ENCODE results near the gene DPP8. TPM values are rescaled to one million over a fixed set of nuclear protein-coding genes. Genes with fewer than 3 reads are reported as not detected.

DPP8 gene
- total RNA-seq, 6 donors from 2014 or later: 24.3 to 32.4 (median 30.1) TPM

GRCh38 chr15:65423976-65424679, 93.4 kb downstream of the DPP8 start:
- Histone ChIP-seq H3K36me3 (no peaks in the 10 kb centered on the region), H3K27ac (no peak overlapping the region), H3K27me3 (peaks cover 0 to 17% (median 12%) of the 10 kb centered on the region in 4 donors), H3K9me3 (no peaks in the 10 kb centered on the region), H3K4me3 (no peak overlapping the region), H3K4me1 (peaks cover 16 to 26% (median 21%) of the 10 kb centered on the region in 4 donors)
- WGBS, 2 donors: 90 to 91% methylated on average over 9 of the region's 9 CpGs
- no peak for TF ChIP-seq POLR2A (IDR thresholded peaks at IDR 0.05)
- no peak for TF ChIP-seq EP300 (IDR thresholded peaks at IDR 0.05)
- TF ChIP-seq CTCF (IDR thresholded peaks at IDR 0.05): no peak
- no peak for TF ChIP-seq POLR2AphosphoS5 (IDR thresholded peaks at IDR 0.05)
- ATAC-seq (ENCODE audit: low FRiP score in 2 of 2): no peak
- no peak for DNase-seq

GRCh38 chr15:65423150-65423975, 94.1 kb downstream of the DPP8 start:
- WGBS, 2 donors: 57 to 59% methylated on average over 13 to 15 of the region's 28 CpGs
- no peak overlapping the region for H3K27ac ChIP-seq
- H3K27me3 ChIP-seq: peaks cover 0 to 17% (median 12%) of the 10 kb centered on the region in 4 donors
- no peaks in the 10 kb centered on the region for H3K9me3 ChIP-seq
- DNase-seq (peak in 1 of 2 donors; percentile 80), ATAC-seq (ENCODE audit: low FRiP score in 2 of 2) (no peak)
- H3K36me3 ChIP-seq: no peaks in the 10 kb centered on the region
- peak overlapping the region in 3 of 4 donors; percentile 32 to 51 (median 42) for H3K4me3 ChIP-seq
- peaks cover 16 to 26% (median 21%) of the 10 kb centered on the region in 4 donors for H3K4me1 ChIP-seq
- TF ChIP-seq EP300 (IDR thresholded peaks at IDR 0.05) (no peak), CTCF (IDR thresholded peaks at IDR 0.05) (no peak), POLR2A (IDR thresholded peaks at IDR 0.05) (no peak), POLR2AphosphoS5 (IDR thresholded peaks at IDR 0.05) (no peak)

GRCh38 chr15:65421360-65422215, 95.9 kb downstream of the DPP8 start:
- Histone ChIP-seq H3K27ac (peak overlapping the region in 1 of 4 donors; percentile 30), H3K4me3 (peak overlapping the region in 3 of 4 donors; percentile 42 to 54 (median 51)), H3K27me3 (peaks cover 0 to 17% (median 12%) of the 10 kb centered on the region in 4 donors), H3K4me1 (peaks cover 16 to 26% (median 21%) of the 10 kb centered on the region in 4 donors), H3K36me3 (no peaks in the 10 kb centered on the region), H3K9me3 (no peaks in the 10 kb centered on the region)
- DNase-seq: peak in 1 of 2 donors; percentile 82
- ATAC-seq (ENCODE audit: low FRiP score in 2 of 2): peak; percentile 22 to 47
- WGBS, 2 donors: 0 to 4% methylated on average over 2 to 39 of the region's 39 CpGs
- no peak for TF ChIP-seq EP300 (IDR thresholded peaks at IDR 0.05)
- no peak for TF ChIP-seq POLR2AphosphoS5 (IDR thresholded peaks at IDR 0.05)
- no peak for TF ChIP-seq POLR2A (IDR thresholded peaks at IDR 0.05)
- no peak for TF ChIP-seq CTCF (IDR thresholded peaks at IDR 0.05)

GRCh38 chr15:65420975-65421359, 96.5 kb downstream of the DPP8 start:
- H3K36me3 ChIP-seq: no peaks in the 10 kb centered on the region
- H3K27me3 ChIP-seq: peaks cover 0 to 17% (median 12%) of the 10 kb centered on the region in 4 donors
- H3K4me3 ChIP-seq: peak overlapping the region in 2 of 4 donors; percentile 42 to 54
- no peaks in the 10 kb centered on the region for H3K9me3 ChIP-seq
- 40 to 57% methylated on average over 4 to 12 of the region's 17 CpGs for WGBS, 2 donors
- no peak overlapping the region for H3K27ac ChIP-seq
- H3K4me1 ChIP-seq: peaks cover 16 to 26% (median 21%) of the 10 kb centered on the region in 4 donors
- ATAC-seq (ENCODE audit: low FRiP score in 2 of 2): no peak
- DNase-seq: no peak
- TF ChIP-seq EP300 (IDR thresholded peaks at IDR 0.05) (no peak), POLR2AphosphoS5 (IDR thresholded peaks at IDR 0.05) (no peak), CTCF (IDR thresholded peaks at IDR 0.05) (no peak), POLR2A (IDR thresholded peaks at IDR 0.05) (no peak)

All from upper lobe of left lung (tissue), 6 donors.